Measurements from ENCODE around the gene RIPK4. TPM values are rescaled to one million over a fixed set of nuclear protein-coding genes. Genes with fewer than 3 reads are reported as not detected.

Gene RIPK4
- total RNA-seq, 1 donor from 2014 or later: 6.4 TPM

- H3K4me1 ChIP-seq: no peaks in the 10 kb centered on the region
- no peak overlapping the region for H3K4me3 ChIP-seq
- no peak for TF ChIP-seq CTCF (IDR thresholded peaks at IDR 0.05)
- no peak for DNase-seq (ENCODE audit: low spot score in 2 of 2)
- H3K36me3 ChIP-seq: no peaks in the 10 kb centered on the region
- H3K27me3 ChIP-seq: no peaks in the 10 kb centered on the region
- intact Hi-C loops (cut with DNase I): no loop called here
- H3K27ac ChIP-seq: no peak overlapping the region
- H3K9me3 ChIP-seq: no peaks in the 10 kb centered on the region
Observed at GRCh38 chr21:41712201-41712600, 54.7 kb downstream of the RIPK4 start.

GRCh38 chr21:41711416-41712007, 55.3 kb downstream of the RIPK4 start:
- no peaks in the 10 kb centered on the region for H3K9me3 ChIP-seq
- no peaks in the 10 kb centered on the region for H3K36me3 ChIP-seq
- no peak overlapping the region for H3K27ac ChIP-seq
- H3K27me3 ChIP-seq: no peaks in the 10 kb centered on the region
- DNase-seq (ENCODE audit: low spot score in 2 of 2): no peak
- no peak for TF ChIP-seq CTCF (IDR thresholded peaks at IDR 0.05)
- H3K4me3 ChIP-seq: no peak overlapping the region
- intact Hi-C loops (cut with DNase I): no loop called here
- H3K4me1 ChIP-seq: no peaks in the 10 kb centered on the region

GRCh38 chr21:41710823-41711160, 56.1 kb downstream of the RIPK4 start:
- H3K27ac ChIP-seq: no peak overlapping the region
- no peak overlapping the region for H3K4me3 ChIP-seq
- no peaks in the 10 kb centered on the region for H3K27me3 ChIP-seq
- DNase-seq (ENCODE audit: low spot score in 2 of 2): no peak
- H3K4me1 ChIP-seq: no peaks in the 10 kb centered on the region
- intact Hi-C loops (cut with DNase I): no loop called here
- TF ChIP-seq CTCF (IDR thresholded peaks at IDR 0.05): no peak
- no peaks in the 10 kb centered on the region for H3K9me3 ChIP-seq
- no peaks in the 10 kb centered on the region for H3K36me3 ChIP-seq

- Histone ChIP-seq H3K4me1 (no peaks in the 10 kb centered on the region), H3K4me3 (no peak overlapping the region), H3K9me3 (no peaks in the 10 kb centered on the region), H3K27ac (no peak overlapping the region), H3K36me3 (no peaks in the 10 kb centered on the region), H3K27me3 (no peaks in the 10 kb centered on the region)
- no peak for TF ChIP-seq CTCF (IDR thresholded peaks at IDR 0.05)
- intact Hi-C loops (cut with DNase I): no loop called here
- DNase-seq (ENCODE audit: low spot score in 2 of 2): no peak
Observed at GRCh38 chr21:41709965-41710822, 56.7 kb downstream of the RIPK4 start.

- H3K36me3 ChIP-seq: no peaks in the 10 kb centered on the region
- no peaks in the 10 kb centered on the region for H3K9me3 ChIP-seq
- intact Hi-C loops (cut with DNase I): no loop called here
- DNase-seq (ENCODE audit: low spot score in 2 of 2): no peak
- H3K27ac ChIP-seq: no peak overlapping the region
- H3K27me3 ChIP-seq: no peaks in the 10 kb centered on the region
- no peak for TF ChIP-seq CTCF (IDR thresholded peaks at IDR 0.05)
- no peaks in the 10 kb centered on the region for H3K4me1 ChIP-seq
- H3K4me3 ChIP-seq: no peak overlapping the region
Observed at GRCh38 chr21:41709166-41709565, 57.7 kb downstream of the RIPK4 start.

Measured in ascending aorta (tissue), 2 donors.